Endodermal cell (in vitro differentiated cells): ENCODE data around the gene GABRB3. TPM values are rescaled to one million over a fixed set of nuclear protein-coding genes. Genes with fewer than 3 reads are reported as not detected.

Experiments used
- DNase-seq: peaks from one replicate; pipeline ENCODE4 v3.0.0-alpha.2; 2017
- H3K27ac ChIP-seq: 2 replicates; pipeline ENCODE4 v1.5.1; 2013; ENCODE audit warnings: mild to moderate bottlenecking, low read depth, low read length, moderate library complexity
- H3K27me3 ChIP-seq: 2 replicates; pipeline ENCODE4 v1.6.1; 2013; ENCODE audit warnings: mild to moderate bottlenecking, low read length, moderate library complexity; ENCODE audit not compliant: insufficient read depth, control insufficient read depth, poor library complexity, severe bottlenecking
- H3K36me3 ChIP-seq: 2 replicates; pipeline ENCODE4 v1.7.0; 2013; ENCODE audit warnings: mild to moderate bottlenecking, low read length, moderate library complexity; ENCODE audit not compliant: control insufficient read depth, insufficient read depth
- H3K4me1 ChIP-seq: one replicate; pipeline ENCODE4 v1.7.0; 2013; ENCODE audit warnings: low read length; ENCODE audit not compliant: control insufficient read depth, insufficient read depth
- H3K4me3 ChIP-seq: 2 replicates; pipeline ENCODE4 v1.5.1; 2013; ENCODE audit warnings: mild to moderate bottlenecking, low read length, moderate library complexity
- H3K9ac ChIP-seq: 2 replicates; pipeline ENCODE4 v1.6.1; 2013; ENCODE audit warnings: mild to moderate bottlenecking, low read length, moderate library complexity; ENCODE audit not compliant: poor library complexity, severe bottlenecking; ENCODE audit errors: extremely low read depth
- H3K9me3 ChIP-seq: 2 replicates; pipeline ENCODE4 v1.6.1; 2013; ENCODE audit warnings: mild to moderate bottlenecking, low read length, moderate library complexity; ENCODE audit not compliant: control insufficient read depth
- H3K27ac Mint-ChIP-seq: 2 replicates; pipeline ENCODE4 v1.8.0; 2020; ENCODE audit warnings: mixed read lengths
- H3K27me3 Mint-ChIP-seq: 2 replicates; pipeline ENCODE4 v1.8.0; 2021; ENCODE audit warnings: mild to moderate bottlenecking, mixed read lengths; ENCODE audit not compliant: insufficient read depth
- H3K36me3 Mint-ChIP-seq: 2 replicates; pipeline ENCODE4 v1.8.0; 2020; ENCODE audit warnings: low read depth, mixed read lengths
- H3K4me1 Mint-ChIP-seq: 2 replicates; pipeline ENCODE4 v1.8.0; 2020; ENCODE audit warnings: mixed read lengths
- H3K4me3 Mint-ChIP-seq: 2 replicates; pipeline ENCODE4 v1.8.0; 2020; ENCODE audit warnings: mild to moderate bottlenecking, moderate library complexity, mixed read lengths
- H3K9me3 Mint-ChIP-seq: 2 replicates; pipeline ENCODE4 v1.8.0; 2020; ENCODE audit warnings: mild to moderate bottlenecking, mixed read lengths
- CTCF ChIP-seq: fragments of 200-600 bp; sonication (generic); conservative IDR thresholded peaks from 2 replicates; pipeline ENCODE4 v1.5.0; 2021; ENCODE audit warnings: antibody characterized with exemption, mild to moderate bottlenecking
- WGBS, 2 experiments: methylation state at CpG; one replicate each; pipeline versions ENCODE4 v1.1.5 to v1.1.7; 2013; ENCODE audit warnings: missing lambda C conversion rate in 2 of 2, mixed read lengths in 1 of 2; ENCODE audit not compliant: insufficient coverage in 1 of 2, insufficient read length in 1 of 2; 5-methylcytosine and 5-hydroxymethylcytosine counted together
- total RNA-seq, 2 donors: library from RNA; stranded (reverse); fragmentation: NEBNext Ultra II Directional in 1 of 2; extraction: Animal tissue kit (Norgen Biotek cat#: 25700) in 1 of 2; gene quantifications; 2 replicates in 1 of 2; 3 replicates in 1 of 2; pipeline ENCODE4 v1.2.1, GENCODE V29; 2021

The GABRB3 gene
- total RNA-seq, 2 donors from 2014 or later, result 81.8 to 122 TPM

- H3K9me3 ChIP-seq, result no peaks in the 10 kb centered on the region
- WGBS, 2 experiments, result 95 to 100% methylated on average over 5 to 6 of the region's 6 CpGs
- H3K27ac ChIP-seq, result no peak overlapping the region
- no peaks in the 10 kb centered on the region for H3K9me3 Mint-ChIP-seq
- no peak overlapping the region for H3K9ac ChIP-seq
- H3K27ac Mint-ChIP-seq, result no peak overlapping the region
- no peak for TF ChIP-seq CTCF
- H3K27me3 ChIP-seq, result no peaks in the 10 kb centered on the region
- H3K27me3 Mint-ChIP-seq, result no peaks in the 10 kb centered on the region
- DNase-seq, result no peak
- H3K4me1 Mint-ChIP-seq, result no peaks in the 10 kb centered on the region
- H3K36me3 ChIP-seq, result no peaks in the 10 kb centered on the region
- no peak overlapping the region for H3K4me3 ChIP-seq
- H3K36me3 Mint-ChIP-seq, result no peaks in the 10 kb centered on the region
- no peak overlapping the region for H3K4me3 Mint-ChIP-seq
- no peaks in the 10 kb centered on the region for H3K4me1 ChIP-seq
Observed at GRCh38 chr15:26518885-26519284, 254.0 kb downstream of the GABRB3 start.

- Histone ChIP-seq H3K27ac (no peak overlapping the region), H3K4me1 (no peaks in the 10 kb centered on the region), H3K9ac (no peak overlapping the region), H3K27me3 (no peaks in the 10 kb centered on the region), H3K9me3 (no peaks in the 10 kb centered on the region), H3K36me3 (no peaks in the 10 kb centered on the region), H3K4me3 (no peak overlapping the region)
- 76 to 88% methylated on average over 5 to 16 of the region's 16 CpGs for WGBS, 2 experiments
- Mint-ChIP-seq H3K4me3 (no peak overlapping the region), H3K4me1 (no peaks in the 10 kb centered on the region), H3K36me3 (no peaks in the 10 kb centered on the region), H3K27ac (no peak overlapping the region), H3K27me3 (no peaks in the 10 kb centered on the region), H3K9me3 (peaks cover 5% of the 10 kb centered on the region)
- TF ChIP-seq CTCF, result no peak
- peak; percentile 53 for DNase-seq
Observed at GRCh38 chr15:26516102-26516980, 256.5 kb downstream of the GABRB3 start.

- Histone ChIP-seq H3K9ac (no peak overlapping the region), H3K4me3 (no peak overlapping the region), H3K27me3 (no peaks in the 10 kb centered on the region), H3K4me1 (no peaks in the 10 kb centered on the region), H3K36me3 (no peaks in the 10 kb centered on the region), H3K9me3 (no peaks in the 10 kb centered on the region), H3K27ac (no peak overlapping the region)
- DNase-seq, result no peak
- no peaks in the 10 kb centered on the region for H3K36me3 Mint-ChIP-seq
- TF ChIP-seq CTCF, result no peak
- no peaks in the 10 kb centered on the region for H3K27me3 Mint-ChIP-seq
- no peaks in the 10 kb centered on the region for H3K9me3 Mint-ChIP-seq
- H3K27ac Mint-ChIP-seq, result no peak overlapping the region
- H3K4me3 Mint-ChIP-seq, result no peak overlapping the region
- H3K4me1 Mint-ChIP-seq, result peaks cover 2% of the 10 kb centered on the region
Observed at GRCh38 chr15:26504009-26504408, 268.9 kb downstream of the GABRB3 start.

Other genes with a start within 250 kb of the GABRB3 start
- 1 to 10 TPM; 3.8 to 4.4 TPM for gene GABRA5, start 94.0 kb upstream of the GABRB3 start, total RNA-seq
- gene GABRG3, start 198.1 kb upstream of the GABRB3 start, total RNA-seq, result under 1 TPM; 0.48 to 0.84 TPM